ENCODE results near the gene SRP19.

GRCh38 chr5:112854651-112855050 is 6.4 kb upstream of the SRP19 start:
- TF ChIP-seq CTCF (IDR thresholded peaks at IDR 0.05) (no peak), POLR2A (IDR thresholded peaks at IDR 0.05) (no peak)

All from uterus (tissue), 2 donors.